A549 (cell line): ENCODE results near the gene ADGRB2. TPM values are rescaled to one million over a fixed set of nuclear protein-coding genes. Genes with fewer than 3 reads are reported as not detected.

Experiments used
- ATAC-seq, 2 experiments: fragments of 200-7000 bp in 1 of 2; fragments of >200 bp in 1 of 2; cut with Nextera tagmentation in 1 of 2; cut with Tn5 transposase in 1 of 2; 3 replicates each; pipeline versions ENCODE4 v1.8.0 to v1.9.1; 2018 to 2020; ENCODE audit warnings: mild to moderate bottlenecking in 1 of 2, moderate library complexity in 1 of 2
- CTCF ChIA-PET: fragments of 300-600 bp; sonication (Branson Sonifier 250); formaldehyde crosslinking; extraction: SDS; loops from one replicate; lab custom pipeline; 2021; ENCODE audit warnings: antibody characterized with exemption, inconsistent platforms; lab: Yijun Ruan, JAX
- POLR2A ChIA-PET: fragments of 350-600 bp; formaldehyde crosslinking; extraction: SDS; loops from one replicate; lab custom pipeline; 2021; ENCODE audit warnings: antibody characterized with exemption, inconsistent platforms; lab: Yijun Ruan, JAX
- DNase-seq, 2 experiments: peaks; one replicate each; pipeline versions ENCODE4 v3.0.0 to v3.0.0-alpha.2; 2011 to 2016; ENCODE audit warnings: low read depth in 1 of 2, low spot score in 1 of 2
- FAIRE-seq: peaks from 2 replicates; lab custom pipeline; 2011; peaks lifted over from hg19 to GRCh38; lab: Jason Lieb, UNC
- H3K27ac ChIP-seq, 2 experiments: fragments of >200 bp; sonication (Bioruptor Twin); formaldehyde crosslinking; 3 replicates each; pipeline ENCODE4 v1.5.1; 2016 to 2017
- H3K4me1 ChIP-seq: fragments of >200 bp; sonication (Bioruptor Twin); formaldehyde crosslinking; 3 replicates; pipeline ENCODE4 v1.6.1; 2016
- H3K4me2 ChIP-seq: fragments of >200 bp; sonication (Bioruptor Twin); formaldehyde crosslinking; 3 replicates; pipeline ENCODE4 v1.6.1; 2016
- H3K4me3 ChIP-seq: fragments of >200 bp; sonication (Bioruptor Twin); formaldehyde crosslinking; 3 replicates; pipeline ENCODE4 v1.5.1; 2016
- H3K9me3 ChIP-seq: fragments of >200 bp; sonication (Bioruptor Twin); formaldehyde crosslinking; 3 replicates; pipeline ENCODE4 v1.6.1; 2016
- FOSL2 ChIP-seq, 2 experiments: fragments of 450-650 bp in 1 of 2; fragments of >200 bp in 1 of 2; sonication (Bioruptor Twin) in 1 of 2; formaldehyde crosslinking; IDR thresholded peaks; 2 replicates each; pipeline versions ENCODE4 v1.5.0 to v1.6.1; 2016 to 2020; ENCODE audit warnings: mild to moderate bottlenecking in 1 of 2, moderate library complexity in 1 of 2
- GATA3 ChIP-seq: IDR thresholded peaks from 2 replicates; pipeline ENCODE4 v1.6.1; 2012; ENCODE audit warnings: borderline replicate concordance
- HOXA7 ChIP-seq: fragments of 250-450 bp; sonication (Bioruptor Pico); IDR thresholded peaks from 2 replicates; pipeline ENCODE4 v1.5.0; 2020; ENCODE audit warnings: mild to moderate bottlenecking, moderate library complexity
- JUN ChIP-seq, 2 experiments: fragments of >200 bp; sonication (Bioruptor Twin); formaldehyde crosslinking; IDR thresholded peaks; 2 replicates in 1 of 2; 3 replicates in 1 of 2; pipeline ENCODE4 v1.6.1; 2016 to 2017
- KDM5A ChIP-seq: fragments of 200-600 bp; sonication (generic); IDR thresholded peaks from 2 replicates; pipeline ENCODE4 v1.6.1; 2016; ENCODE audit warnings: antibody characterized with exemption, mild to moderate bottlenecking
- MAFK ChIP-seq: fragments of 450-650 bp; IDR thresholded peaks from 2 replicates; pipeline ENCODE4 v1.6.1; 2014; ENCODE audit not compliant: partially characterized antibody
- MAZ ChIP-seq: fragments of 150-350 bp; IDR thresholded peaks from 2 replicates; pipeline ENCODE4 v1.6.1; 2014; ENCODE audit warnings: antibody characterized with exemption, low read depth, low read length, borderline replicate concordance
- MYC ChIP-seq: IDR thresholded peaks from 2 replicates; pipeline ENCODE4 v1.6.1; 2012; ENCODE audit warnings: mild to moderate bottlenecking, inconsistent platforms, low read length, improper control_type of control experiment, borderline replicate concordance
- NFE2L2 ChIP-seq: fragments of 150-350 bp; conservative IDR thresholded peaks from 2 replicates; pipeline ENCODE4 v1.6.1; 2014; ENCODE audit warnings: low read length
- PHF8 ChIP-seq: fragments of 200-600 bp; sonication (generic); IDR thresholded peaks from 2 replicates; pipeline ENCODE4 v1.6.1; 2016; ENCODE audit warnings: low read depth, mild to moderate bottlenecking, antibody characterized with exemption, moderate library complexity, borderline replicate concordance
- RAD21 ChIP-seq, 2 experiments: fragments of >200 bp in 1 of 2; sonication (Bioruptor Twin) in 1 of 2; formaldehyde crosslinking in 1 of 2; IDR thresholded peaks in 1 of 2; conservative IDR thresholded peaks in 1 of 2; 2 replicates in 1 of 2; 3 replicates in 1 of 2; pipeline ENCODE4 v1.6.1; 2012 to 2018; ENCODE audit warnings: inconsistent platforms in 1 of 2
- RCOR1 ChIP-seq: fragments of 150-350 bp; IDR thresholded peaks from 2 replicates; pipeline ENCODE4 v1.6.1; 2014; ENCODE audit warnings: antibody characterized with exemption, low read length, low read depth
- TFCP2L1 ChIP-seq: fragments of 250-450 bp; sonication (Bioruptor Pico); IDR thresholded peaks from 2 replicates; pipeline ENCODE4 v1.5.0; 2021; ENCODE audit warnings: mild to moderate bottlenecking
- TP53 ChIP-seq: fragments of 250-450 bp; sonication (Bioruptor Pico); IDR thresholded peaks from 2 replicates; pipeline ENCODE4 v1.5.0; 2021; ENCODE audit warnings: mild to moderate bottlenecking, moderate library complexity
- ZFP36 ChIP-seq: fragments of 450-650 bp; IDR thresholded peaks from 2 replicates; pipeline ENCODE4 v1.6.1; 2014; ENCODE audit warnings: borderline replicate concordance; ENCODE audit not compliant: partially characterized antibody
- ZNF302 ChIP-seq: fragments of 250-450 bp; sonication (Bioruptor Pico); IDR thresholded peaks from 2 replicates; pipeline ENCODE4 v1.9.0; 2021; ENCODE audit warnings: inconsistent platforms, mild to moderate bottlenecking, moderate library complexity
- ZSCAN20 ChIP-seq: fragments of 250-450 bp; sonication (Bioruptor Pico); IDR thresholded peaks from 2 replicates; pipeline ENCODE4 v1.8.0; 2022; ENCODE audit warnings: mild to moderate bottlenecking, moderate library complexity
- WGBS: methylation state at CpG from one replicate; pipeline ENCODE4 v1.1.6; 2017; ENCODE audit errors: missing lambda C conversion rate; 5-methylcytosine and 5-hydroxymethylcytosine counted together
- polyA plus RNA-seq, 4 experiments: library from polyadenylated mRNA; depleted of rRNA in 3 of 4; stranded (reverse); fragments of >200 nt; fragmentation: RNase III in 1 of 4; extraction: RNeasy Plus Mini Kit Qiagen cat#74134 plus additional on column Dnase treatment in 1 of 4; gene quantifications; 2 replicates in 3 of 4; 3 replicates in 1 of 4; pipeline ENCODE4 v1.2.3, GENCODE V29; 2011 to 2017
- TF ChIP-seq, protein P1 (sequence below): fragments of >200 bp; sonication (Bioruptor Twin); formaldehyde crosslinking; IDR thresholded peaks from 3 replicates; pipeline ENCODE4 v1.5.1; 2016
- TF ChIP-seq, protein P2 (sequence below): IDR thresholded peaks from 2 replicates; pipeline ENCODE4 v1.6.1; 2012; ENCODE audit warnings: low read depth, borderline replicate concordance
- TF ChIP-seq, protein P3 (sequence below): fragments of 250-450 bp; sonication (Bioruptor Pico); IDR thresholded peaks from 2 replicates; pipeline ENCODE4 v1.5.0; 2020; ENCODE audit warnings: low read depth, mild to moderate bottlenecking, moderate library complexity
- TF ChIP-seq, protein P4 (sequence below): fragments of 150-350 bp; IDR thresholded peaks from 2 replicates; pipeline ENCODE4 v1.6.1; 2014; ENCODE audit warnings: low read depth, mild to moderate bottlenecking, low read length
- TF ChIP-seq, protein P5 (sequence below): IDR thresholded peaks from 2 replicates; pipeline ENCODE4 v1.6.1; 2012

ADGRB2 gene
- polyA plus RNA-seq, 2 of the 4 experiments (the other 2 are of a cell fraction) = 2.3 to 6.6 TPM

DNA sequence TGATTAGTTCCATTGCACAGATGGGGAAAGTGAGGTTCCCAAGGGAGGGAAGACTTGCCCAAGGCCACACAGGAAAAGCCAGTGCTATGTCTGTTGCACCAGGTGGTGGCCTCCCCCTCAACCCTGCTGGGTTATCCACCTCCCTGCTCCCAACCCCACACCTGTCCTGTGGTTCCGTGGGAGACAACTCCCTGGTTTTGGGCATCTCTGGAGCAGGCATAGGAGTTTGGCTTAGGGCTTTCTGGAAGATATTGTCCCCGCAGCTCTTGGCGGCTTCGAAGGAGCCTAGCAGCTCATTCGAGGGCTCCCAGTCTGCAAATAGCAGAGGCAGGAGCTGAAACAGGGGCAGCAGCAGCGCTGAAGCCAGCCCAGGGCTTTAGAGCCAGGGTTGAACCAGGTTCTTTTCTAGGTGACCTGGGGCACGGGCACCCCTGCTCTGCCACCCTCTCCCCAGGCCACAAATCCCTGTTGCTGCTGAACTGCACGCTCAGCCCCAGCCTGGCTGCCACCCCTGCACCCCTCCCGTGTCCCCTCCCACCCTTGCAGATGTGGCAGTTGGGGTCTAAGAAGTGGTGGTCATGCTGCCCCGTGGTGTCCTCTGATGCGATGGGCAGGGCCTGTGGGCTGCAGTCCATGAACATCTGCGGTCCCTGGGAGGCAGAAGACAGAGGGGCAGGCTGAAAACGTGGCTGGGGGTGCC lies 29.6 kb upstream of the ADGRB2 start:
- FAIRE-seq = no peak

DNA sequence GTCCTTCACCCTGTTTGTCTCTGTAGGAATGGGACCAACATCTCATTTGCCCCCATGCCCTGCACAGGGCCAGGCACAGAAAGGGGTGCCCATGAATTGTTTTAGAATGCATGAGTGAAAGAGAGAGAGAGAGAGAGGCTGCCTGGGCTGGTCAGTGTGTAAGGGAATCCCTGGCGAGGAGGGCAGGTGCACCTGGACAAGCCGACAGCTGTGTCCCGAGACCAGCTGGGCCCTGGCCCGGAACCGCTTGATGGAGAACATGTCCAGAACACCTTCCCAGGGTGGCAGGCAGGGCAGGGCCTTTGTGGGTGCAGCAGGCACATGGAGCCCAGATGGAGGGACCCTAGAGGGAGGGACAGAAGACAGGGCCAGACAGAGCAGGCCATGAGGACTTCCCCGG lies 28.9 kb upstream of the ADGRB2 start:
- ATAC-seq (no peak), DNase-seq (no peak), FAIRE-seq (no peak)
- H3K4me2 ChIP-seq = no peak overlapping the region
- H3K4me1 ChIP-seq = peaks cover 18% of the 10 kb centered on the region
- H3K4me3 ChIP-seq = no peak overlapping the region
- 83% methylated on average over 6 of the region's 6 CpGs for WGBS
- H3K27ac ChIP-seq = no peak overlapping the region
- no peak for TF ChIP-seq KDM5A
- TF ChIP-seq ZSCAN20 = no peak
- no peak for TF ChIP-seq HOXA7 (CRISPR knock-in tag)
- TF ChIP-seq, protein P1, sequence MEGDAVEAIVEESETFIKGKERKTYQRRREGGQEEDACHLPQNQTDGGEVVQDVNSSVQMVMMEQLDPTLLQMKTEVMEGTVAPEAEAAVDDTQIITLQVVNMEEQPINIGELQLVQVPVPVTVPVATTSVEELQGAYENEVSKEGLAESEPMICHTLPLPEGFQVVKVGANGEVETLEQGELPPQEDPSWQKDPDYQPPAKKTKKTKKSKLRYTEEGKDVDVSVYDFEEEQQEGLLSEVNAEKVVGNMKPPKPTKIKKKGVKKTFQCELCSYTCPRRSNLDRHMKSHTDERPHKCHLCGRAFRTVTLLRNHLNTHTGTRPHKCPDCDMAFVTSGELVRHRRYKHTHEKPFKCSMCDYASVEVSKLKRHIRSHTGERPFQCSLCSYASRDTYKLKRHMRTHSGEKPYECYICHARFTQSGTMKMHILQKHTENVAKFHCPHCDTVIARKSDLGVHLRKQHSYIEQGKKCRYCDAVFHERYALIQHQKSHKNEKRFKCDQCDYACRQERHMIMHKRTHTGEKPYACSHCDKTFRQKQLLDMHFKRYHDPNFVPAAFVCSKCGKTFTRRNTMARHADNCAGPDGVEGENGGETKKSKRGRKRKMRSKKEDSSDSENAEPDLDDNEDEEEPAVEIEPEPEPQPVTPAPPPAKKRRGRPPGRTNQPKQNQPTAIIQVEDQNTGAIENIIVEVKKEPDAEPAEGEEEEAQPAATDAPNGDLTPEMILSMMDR = no peak
- no peak for TF ChIP-seq ZFP36
- TF ChIP-seq NFE2L2 = no peak
- TF ChIP-seq, protein P2, sequence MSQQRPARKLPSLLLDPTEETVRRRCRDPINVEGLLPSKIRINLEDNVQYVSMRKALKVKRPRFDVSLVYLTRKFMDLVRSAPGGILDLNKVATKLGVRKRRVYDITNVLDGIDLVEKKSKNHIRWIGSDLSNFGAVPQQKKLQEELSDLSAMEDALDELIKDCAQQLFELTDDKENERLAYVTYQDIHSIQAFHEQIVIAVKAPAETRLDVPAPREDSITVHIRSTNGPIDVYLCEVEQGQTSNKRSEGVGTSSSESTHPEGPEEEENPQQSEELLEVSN = no peak
- TF ChIP-seq RAD21 (conservative IDR thresholded peaks at IDR 0.05 in 1 of 2, IDR thresholded peaks at IDR 0.05 in 1 of 2) = no peak
- no peak for TF ChIP-seq TP53 (CRISPR knock-in tag)
- no peak for TF ChIP-seq ZNF302 (CRISPR knock-in tag)
- TF ChIP-seq MAFK = no peak
- no peak for TF ChIP-seq TFCP2L1 (CRISPR knock-in tag)
- TF ChIP-seq MAZ = no peak
- no peak for TF ChIP-seq GATA3
- ChIA-PET POLR2A (no interaction called here), CTCF (interaction anchor here (0.8 to 18.6 kb wide), 3 partner anchors 29 to 398 kb away, joined by 3 to 242 read pairs (median 5); partner anchors contain the start of gene ADGRB2)
- no peaks in the 10 kb centered on the region for H3K9me3 ChIP-seq

More for the DNA sequence above, 29.6 kb upstream of the ADGRB2 start:
- Histone ChIP-seq H3K27ac (no peak overlapping the region), H3K4me3 (no peak overlapping the region), H3K4me1 (peaks cover 24% of the 10 kb centered on the region), H3K4me2 (no peak overlapping the region), H3K9me3 (no peaks in the 10 kb centered on the region)
- ATAC-seq (no peak), DNase-seq (no peak)
- ChIA-PET POLR2A (no interaction called here), CTCF (interaction anchor here (0.5 to 18.6 kb wide), 3 partner anchors 30 to 399 kb away, joined by 3 to 242 read pairs (median 4); partner anchors contain the start of gene ADGRB2)
- TF ChIP-seq RCOR1 (no peak), FOSL2 (IDR thresholded peaks at IDR 0.05) (no peak), FOSL2 (CRISPR knock-in tag; IDR thresholded peaks at IDR 0.05) (no peak), RAD21 (conservative IDR thresholded peaks at IDR 0.05 in 1 of 2, IDR thresholded peaks at IDR 0.05 in 1 of 2) (no peak), PHF8 (no peak)
- WGBS = 72% methylated on average over 7 of the region's 13 CpGs

DNA sequence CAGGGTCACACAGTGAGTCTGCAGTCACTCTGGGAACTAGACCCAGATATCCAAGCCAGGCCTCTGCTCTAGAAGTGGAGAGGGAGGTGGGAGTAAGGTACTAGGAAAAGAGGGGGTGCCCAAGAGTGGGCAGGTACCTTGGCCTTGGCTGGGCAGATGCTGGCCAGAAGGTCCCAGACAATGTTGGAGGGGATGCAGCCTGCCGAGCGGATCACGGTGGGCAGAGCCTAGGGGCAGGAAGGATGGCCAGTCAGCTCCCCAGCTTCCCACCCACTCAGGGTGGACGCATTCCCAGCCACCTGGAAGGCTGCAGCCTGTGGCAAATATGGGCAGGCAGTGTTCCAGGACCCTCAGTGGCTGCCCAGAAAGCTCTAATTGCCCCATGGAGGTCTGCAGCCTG lies 28.4 kb upstream of the ADGRB2 start:
- Histone ChIP-seq H3K4me1 (peaks cover 17% of the 10 kb centered on the region), H3K4me3 (no peak overlapping the region), H3K4me2 (no peak overlapping the region), H3K9me3 (no peaks in the 10 kb centered on the region), H3K27ac (no peak overlapping the region)
- ChIA-PET POLR2A (no interaction called here), CTCF (interaction anchor here (0.7 to 18.6 kb wide), 4 partner anchors 15 to 398 kb away, joined by 3 to 242 read pairs (median 4); partner anchors contain the start of gene ADGRB2)
- 73% methylated on average over 4 of the region's 4 CpGs for WGBS
- FAIRE-seq = no peak
- ATAC-seq = no peak
- TF ChIP-seq, protein P3, sequence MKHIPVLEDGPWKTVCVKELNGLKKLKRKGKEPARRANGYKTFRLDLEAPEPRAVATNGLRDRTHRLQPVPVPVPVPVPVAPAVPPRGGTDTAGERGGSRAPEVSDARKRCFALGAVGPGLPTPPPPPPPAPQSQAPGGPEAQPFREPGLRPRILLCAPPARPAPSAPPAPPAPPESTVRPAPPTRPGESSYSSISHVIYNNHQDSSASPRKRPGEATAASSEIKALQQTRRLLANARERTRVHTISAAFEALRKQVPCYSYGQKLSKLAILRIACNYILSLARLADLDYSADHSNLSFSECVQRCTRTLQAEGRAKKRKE (CRISPR knock-in tag) = no peak
- TF ChIP-seq, protein P4, sequence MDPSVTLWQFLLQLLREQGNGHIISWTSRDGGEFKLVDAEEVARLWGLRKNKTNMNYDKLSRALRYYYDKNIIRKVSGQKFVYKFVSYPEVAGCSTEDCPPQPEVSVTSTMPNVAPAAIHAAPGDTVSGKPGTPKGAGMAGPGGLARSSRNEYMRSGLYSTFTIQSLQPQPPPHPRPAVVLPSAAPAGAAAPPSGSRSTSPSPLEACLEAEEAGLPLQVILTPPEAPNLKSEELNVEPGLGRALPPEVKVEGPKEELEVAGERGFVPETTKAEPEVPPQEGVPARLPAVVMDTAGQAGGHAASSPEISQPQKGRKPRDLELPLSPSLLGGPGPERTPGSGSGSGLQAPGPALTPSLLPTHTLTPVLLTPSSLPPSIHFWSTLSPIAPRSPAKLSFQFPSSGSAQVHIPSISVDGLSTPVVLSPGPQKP = no peak
- no peak for TF ChIP-seq JUN (IDR thresholded peaks at IDR 0.05)
- no peak for TF ChIP-seq PHF8
- TF ChIP-seq, protein P5, sequence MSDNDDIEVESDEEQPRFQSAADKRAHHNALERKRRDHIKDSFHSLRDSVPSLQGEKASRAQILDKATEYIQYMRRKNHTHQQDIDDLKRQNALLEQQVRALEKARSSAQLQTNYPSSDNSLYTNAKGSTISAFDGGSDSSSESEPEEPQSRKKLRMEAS = no peak
- TF ChIP-seq MYC = no peak
- DNase-seq = no peak
